WTC11 (cell line): ENCODE measurements around the gene ZFYVE28. TPM values are rescaled to one million over a fixed set of nuclear protein-coding genes. Genes with fewer than 3 reads are reported as not detected.
"Not testable (repeated sequence)": the region's sequence is repeated elsewhere in the genome, so short reads cannot be mapped to it uniquely, and the experiment has no call there.

Experiments
- ATAC-seq: fragments of 200-7000 bp; cut with Tn5 transposase; 2 replicates; pipeline ENCODE4 v1.10.0; 2021; ENCODE audit warnings: mild to moderate bottlenecking, moderate library complexity
- CTCF ChIA-PET: fragments of 300-600 bp; sonication (Branson Sonifier 250); formaldehyde crosslinking; loops from one replicate; lab custom pipeline; 2021; ENCODE audit warnings: antibody characterized with exemption; lab: Charles Lee
- POLR2A ChIA-PET: fragments of 350-600 bp; sonication (Branson Sonifier 250); formaldehyde crosslinking; loops from one replicate; lab custom pipeline; 2021; ENCODE audit warnings: antibody characterized with exemption; lab: Charles Lee
- DNase-seq: peaks from one replicate; pipeline ENCODE4 v3.0.0; 2021; ENCODE audit warnings: low spot score
- H3K27ac Mint-ChIP-seq: 2 replicates; pipeline ENCODE4 v1.8.0; 2021; ENCODE audit warnings: mixed read lengths
- H3K27me3 Mint-ChIP-seq: 2 replicates; pipeline ENCODE4 v1.8.0; 2021; ENCODE audit warnings: low read depth, mild to moderate bottlenecking, moderate library complexity, mixed read lengths
- H3K36me3 Mint-ChIP-seq: 2 replicates; pipeline ENCODE4 v1.8.0; 2021; ENCODE audit warnings: mixed read lengths
- H3K4me1 Mint-ChIP-seq: 2 replicates; pipeline ENCODE4 v1.8.0; 2022; ENCODE audit warnings: mixed read lengths
- H3K4me3 Mint-ChIP-seq: 2 replicates; pipeline ENCODE4 v1.8.0; 2021; ENCODE audit warnings: mild to moderate bottlenecking, moderate library complexity, mixed read lengths
- H3K9me3 Mint-ChIP-seq: 2 replicates; pipeline ENCODE4 v1.8.0; 2021; ENCODE audit warnings: mixed read lengths
- ETV6 ChIP-seq: sonication (generic); formaldehyde crosslinking; IDR thresholded peaks from 2 replicates; pipeline ENCODE4 v1.8.1; 2022; ENCODE audit warnings: mild to moderate bottlenecking, missing genetic modification reagents
- FOXK1 ChIP-seq: sonication (generic); formaldehyde crosslinking; IDR thresholded peaks from 2 replicates; pipeline ENCODE4 v1.8.0; 2022; ENCODE audit warnings: mild to moderate bottlenecking, moderate library complexity, missing genetic modification reagents
- JUN ChIP-seq: sonication (generic); formaldehyde crosslinking; IDR thresholded peaks from 2 replicates; pipeline ENCODE4 v1.8.0; 2023; ENCODE audit warnings: mild to moderate bottlenecking, missing genetic modification reagents
- NFYB ChIP-seq: sonication (generic); formaldehyde crosslinking; conservative IDR thresholded peaks from 2 replicates; pipeline ENCODE4 v1.8.0; 2022; ENCODE audit warnings: low read depth, missing genetic modification reagents
- OVOL2 ChIP-seq: fragments of 250-450 bp; sonication (Bioruptor Pico); IDR thresholded peaks from 2 replicates; pipeline ENCODE4 v1.9.0; 2021; ENCODE audit warnings: mild to moderate bottlenecking, borderline replicate concordance
- TEAD1 ChIP-seq: sonication (generic); formaldehyde crosslinking; IDR thresholded peaks from 2 replicates; pipeline ENCODE4 v1.8.0; 2022; ENCODE audit warnings: mild to moderate bottlenecking, missing genetic modification reagents
- ZNF138 ChIP-seq: sonication (generic); formaldehyde crosslinking; conservative IDR thresholded peaks from 2 replicates; pipeline ENCODE4 v1.8.1; 2022; ENCODE audit warnings: mild to moderate bottlenecking, moderate library complexity, missing genetic modification reagents
- ZNF232 ChIP-seq: sonication (generic); formaldehyde crosslinking; IDR thresholded peaks from 2 replicates; pipeline ENCODE4 v1.8.0; 2022; ENCODE audit warnings: mild to moderate bottlenecking, missing genetic modification reagents
- ZNF317 ChIP-seq: sonication (generic); formaldehyde crosslinking; IDR thresholded peaks from 2 replicates; pipeline ENCODE4 v1.8.1; 2023; ENCODE audit warnings: low read depth, mild to moderate bottlenecking, moderate library complexity, missing genetic modification reagents, borderline replicate concordance
- total RNA-seq: library from RNA; stranded (reverse); gene quantifications from 3 replicates; pipeline ENCODE4 v1.2.3, GENCODE V29; 2021
- TF ChIP-seq, protein P1 (sequence below): fragments of 250-450 bp; sonication (Bioruptor Pico); IDR thresholded peaks from 2 replicates; pipeline ENCODE4 v1.9.0; 2021; ENCODE audit warnings: mild to moderate bottlenecking
- TF ChIP-seq, protein P2 (sequence below): sonication (generic); formaldehyde crosslinking; IDR thresholded peaks from 2 replicates; pipeline ENCODE4 v1.8.0; 2022; ENCODE audit warnings: mild to moderate bottlenecking, missing genetic modification reagents
- TF ChIP-seq, protein P3 (sequence below): fragments of 250-450 bp; sonication (Bioruptor Pico); IDR thresholded peaks from 2 replicates; pipeline ENCODE4 v2.1.2; 2022; ENCODE audit warnings: mild to moderate bottlenecking, moderate library complexity
- TF ChIP-seq, protein P4 (sequence below): sonication (generic); formaldehyde crosslinking; IDR thresholded peaks from 2 replicates; pipeline ENCODE4 v1.8.0; 2022; ENCODE audit warnings: mild to moderate bottlenecking, missing genetic modification reagents
- TF ChIP-seq, protein P5 (sequence below): sonication (generic); formaldehyde crosslinking; IDR thresholded peaks from 2 replicates; pipeline ENCODE4 v1.8.1; 2022; ENCODE audit warnings: low read depth, missing genetic modification reagents, borderline replicate concordance

The ZFYVE28 gene
- total RNA-seq, 1 experiment from 2014 or later, result 7.8 TPM

DNA sequence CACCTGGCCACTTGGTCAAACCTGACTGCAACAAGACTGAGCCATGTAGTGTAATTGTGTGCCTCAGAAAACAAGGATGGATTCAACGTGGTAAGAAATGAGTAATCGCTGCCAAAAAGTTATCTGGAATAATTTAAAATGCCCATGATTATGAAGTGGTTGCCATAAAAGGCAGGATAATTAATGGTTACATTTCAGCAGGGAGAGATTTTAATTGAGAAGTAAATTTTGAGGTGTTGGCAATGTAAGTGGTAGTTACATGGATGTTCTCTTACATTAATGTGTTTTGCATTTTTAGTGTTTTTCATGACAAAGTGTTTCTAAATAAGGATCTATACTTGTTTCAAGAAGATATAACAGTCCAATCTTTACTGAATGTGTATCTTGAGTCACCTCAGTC, 192.2 kb downstream of the ZFYVE28 start (continued):
- TF ChIP-seq, protein P1, sequence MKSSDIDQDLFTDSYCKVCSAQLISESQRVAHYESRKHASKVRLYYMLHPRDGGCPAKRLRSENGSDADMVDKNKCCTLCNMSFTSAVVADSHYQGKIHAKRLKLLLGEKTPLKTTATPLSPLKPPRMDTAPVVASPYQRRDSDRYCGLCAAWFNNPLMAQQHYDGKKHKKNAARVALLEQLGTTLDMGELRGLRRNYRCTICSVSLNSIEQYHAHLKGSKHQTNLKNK (CRISPR knock-in tag), result no peak
- TF ChIP-seq JUN, result no peak
- TF ChIP-seq, protein P2, sequence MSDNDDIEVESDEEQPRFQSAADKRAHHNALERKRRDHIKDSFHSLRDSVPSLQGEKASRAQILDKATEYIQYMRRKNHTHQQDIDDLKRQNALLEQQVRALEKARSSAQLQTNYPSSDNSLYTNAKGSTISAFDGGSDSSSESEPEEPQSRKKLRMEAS, result no peak
- TF ChIP-seq, protein P3, sequence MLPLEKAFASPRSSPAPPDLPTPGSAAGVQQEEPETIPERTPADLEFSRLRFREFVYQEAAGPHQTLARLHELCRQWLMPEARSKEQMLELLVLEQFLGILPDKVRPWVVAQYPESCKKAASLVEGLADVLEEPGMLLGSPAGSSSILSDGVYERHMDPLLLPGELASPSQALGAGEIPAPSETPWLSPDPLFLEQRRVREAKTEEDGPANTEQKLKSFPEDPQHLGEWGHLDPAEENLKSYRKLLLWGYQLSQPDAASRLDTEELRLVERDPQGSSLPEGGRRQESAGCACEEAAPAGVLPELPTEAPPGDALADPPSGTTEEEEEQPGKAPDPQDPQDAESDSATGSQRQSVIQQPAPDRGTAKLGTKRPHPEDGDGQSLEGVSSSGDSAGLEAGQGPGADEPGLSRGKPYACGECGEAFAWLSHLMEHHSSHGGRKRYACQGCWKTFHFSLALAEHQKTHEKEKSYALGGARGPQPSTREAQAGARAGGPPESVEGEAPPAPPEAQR, result no peak
- TF ChIP-seq TEAD1, result no peak
- TF ChIP-seq, all 79 proteins: peak for 0

DNA sequence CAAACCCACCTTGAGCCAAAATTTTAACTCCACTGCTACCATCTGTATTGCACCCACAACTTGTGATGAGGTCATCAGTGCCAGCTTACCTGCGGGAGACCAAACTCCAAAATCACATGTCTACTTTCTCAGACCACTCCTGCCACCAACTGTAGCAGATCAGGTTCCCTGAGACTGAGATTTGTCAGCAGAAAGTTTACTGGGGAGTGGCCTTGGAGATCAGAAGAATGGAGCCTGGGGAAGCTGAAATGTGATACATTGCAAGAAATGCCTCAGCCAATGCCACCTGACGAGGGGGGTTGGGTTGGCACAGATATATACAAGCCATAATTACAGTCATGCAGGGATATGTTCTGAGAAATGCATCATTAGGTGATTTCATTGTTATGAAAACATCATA, 195.6 kb downstream of the ZFYVE28 start:
- ChIA-PET POLR2A (no interaction called here), CTCF (interaction anchor here (1.8 to 5.8 kb wide), 3 partner anchors 19 to 219 kb away, joined by 4 to 44 read pairs (median 5); partner anchors contain the start of genes HAUS3 and POLN)

DNA sequence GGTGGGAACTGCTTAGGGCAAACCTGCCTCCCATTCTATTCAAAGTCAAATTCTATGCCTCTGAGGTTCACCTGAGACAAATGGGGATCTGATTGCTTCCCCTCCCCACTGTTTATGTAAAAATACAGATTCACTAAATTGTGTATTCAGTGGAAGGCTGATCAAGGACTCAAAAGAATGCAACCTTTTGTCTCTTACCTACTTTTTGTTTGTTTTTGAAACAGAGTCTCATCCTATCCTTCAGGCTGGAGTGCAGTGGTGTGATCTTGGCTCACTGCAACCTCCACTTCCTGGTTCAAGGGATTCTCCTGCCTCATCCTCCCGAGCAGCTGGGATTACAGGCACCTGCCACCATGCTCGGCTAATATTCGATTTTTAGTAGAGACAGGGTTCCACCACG, 197.1 kb downstream of the ZFYVE28 start:
- peak; percentile 74 for ATAC-seq
- DNase-seq, H3K9me3 Mint-ChIP-seq, H3K36me3 Mint-ChIP-seq: not testable (repeated sequence)
- CTCF ChIA-PET, result interaction anchor here (0.8 to 5.8 kb wide), 12 partner anchors 13 to 295 kb away, joined by 3 to 50 read pairs (median 10); partner anchors contain the start of genes CFAP99, HAUS3 and POLN
- peak; percentile 73 for TF ChIP-seq TEAD1
- TF ChIP-seq, protein P4, sequence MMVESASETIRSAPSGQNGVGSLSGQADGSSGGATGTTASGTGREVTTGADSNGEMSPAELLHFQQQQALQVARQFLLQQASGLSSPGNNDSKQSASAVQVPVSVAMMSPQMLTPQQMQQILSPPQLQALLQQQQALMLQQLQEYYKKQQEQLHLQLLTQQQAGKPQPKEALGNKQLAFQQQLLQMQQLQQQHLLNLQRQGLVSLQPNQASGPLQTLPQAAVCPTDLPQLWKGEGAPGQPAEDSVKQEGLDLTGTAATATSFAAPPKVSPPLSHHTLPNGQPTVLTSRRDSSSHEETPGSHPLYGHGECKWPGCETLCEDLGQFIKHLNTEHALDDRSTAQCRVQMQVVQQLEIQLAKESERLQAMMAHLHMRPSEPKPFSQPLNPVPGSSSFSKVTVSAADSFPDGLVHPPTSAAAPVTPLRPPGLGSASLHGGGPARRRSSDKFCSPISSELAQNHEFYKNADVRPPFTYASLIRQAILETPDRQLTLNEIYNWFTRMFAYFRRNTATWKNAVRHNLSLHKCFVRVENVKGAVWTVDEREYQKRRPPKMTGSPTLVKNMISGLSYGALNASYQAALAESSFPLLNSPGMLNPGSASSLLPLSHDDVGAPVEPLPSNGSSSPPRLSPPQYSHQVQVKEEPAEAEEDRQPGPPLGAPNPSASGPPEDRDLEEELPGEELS (CRISPR knock-in tag), result peak; percentile 38; the same call in 1 of the 2 replicates
- TF ChIP-seq FOXK1 (CRISPR knock-in tag), result 0 out of 2 replicates have a peak, but pooled peaks have one; percentile 15
- H3K4me3 Mint-ChIP-seq, result peak overlapping the region; percentile 26
- POLR2A ChIA-PET, result interaction anchor here (0.6 to 1.0 kb wide), 2 partner anchors 185 to 192 kb away, joined by 3 to 4 read pairs; no protein-coding TSS in a partner anchor
- peaks cover 39% of the 10 kb centered on the region for H3K4me1 Mint-ChIP-seq
- peak overlapping the region; percentile 69 for H3K27ac Mint-ChIP-seq
- peaks cover 80% of the 10 kb centered on the region for H3K27me3 Mint-ChIP-seq

More for the DNA sequence above, 195.6 kb downstream of the ZFYVE28 start:
- ATAC-seq (peak; percentile 16), DNase-seq (no peak)
- H3K4me3 Mint-ChIP-seq, result peak overlapping the region; percentile 20
- peaks cover 39% of the 10 kb centered on the region for H3K4me1 Mint-ChIP-seq
- no peaks in the 10 kb centered on the region; the same call in 1 of the 2 replicates for H3K36me3 Mint-ChIP-seq
- no peaks in the 10 kb centered on the region for H3K9me3 Mint-ChIP-seq
- peak overlapping the region; percentile 81 for H3K27ac Mint-ChIP-seq
- TF ChIP-seq ZNF232 (CRISPR knock-in tag), result no peak
- TF ChIP-seq ZNF317 (CRISPR knock-in tag), result no peak
- TF ChIP-seq, protein P5, sequence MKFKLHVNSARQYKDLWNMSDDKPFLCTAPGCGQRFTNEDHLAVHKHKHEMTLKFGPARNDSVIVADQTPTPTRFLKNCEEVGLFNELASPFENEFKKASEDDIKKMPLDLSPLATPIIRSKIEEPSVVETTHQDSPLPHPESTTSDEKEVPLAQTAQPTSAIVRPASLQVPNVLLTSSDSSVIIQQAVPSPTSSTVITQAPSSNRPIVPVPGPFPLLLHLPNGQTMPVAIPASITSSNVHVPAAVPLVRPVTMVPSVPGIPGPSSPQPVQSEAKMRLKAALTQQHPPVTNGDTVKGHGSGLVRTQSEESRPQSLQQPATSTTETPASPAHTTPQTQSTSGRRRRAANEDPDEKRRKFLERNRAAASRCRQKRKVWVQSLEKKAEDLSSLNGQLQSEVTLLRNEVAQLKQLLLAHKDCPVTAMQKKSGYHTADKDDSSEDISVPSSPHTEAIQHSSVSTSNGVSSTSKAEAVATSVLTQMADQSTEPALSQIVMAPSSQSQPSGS (CRISPR knock-in tag), result no peak
- no peak for TF ChIP-seq OVOL2 (CRISPR knock-in tag)
- no peak for TF ChIP-seq ETV6
- TF ChIP-seq NFYB (CRISPR knock-in tag), result no peak
- TF ChIP-seq ZNF138 (CRISPR knock-in tag), result no peak
- TF ChIP-seq, all 79 proteins: peak for 0
- peaks cover 66% of the 10 kb centered on the region for H3K27me3 Mint-ChIP-seq
